HG02852 (cell line): ENCODE measurements around the gene RABL6.
"Not testable (repeated sequence)": the region's sequence is repeated elsewhere in the genome, so short reads cannot be mapped to it uniquely, and the experiment has no call there.

ENCODE experiments used
- ATAC-seq: cut with Tn5 transposase; IDR thresholded peaks from one replicate; pipeline ENCODE4 v1.9.1; 2021; ENCODE audit warnings: mild to moderate bottlenecking, moderate library complexity; ENCODE audit not compliant: unreplicated experiment

The RABL6 gene

GRCh38 chr9:136855461-136856078 is 47.8 kb downstream of the RABL6 start:
- no peak for ATAC-seq

GRCh38 chr9:136856079-136856476 is 48.3 kb downstream of the RABL6 start:
- no peak for ATAC-seq

- ATAC-seq, result no peak
Measured at GRCh38 chr9:136856541-136857141, 48.9 kb downstream of the RABL6 start.

- ATAC-seq, result no peak
Measured at GRCh38 chr9:136857166-136857565, 49.4 kb downstream of the RABL6 start.

- ATAC-seq, result no peak
Measured at GRCh38 chr9:136857581-136858412, 50.0 kb downstream of the RABL6 start.

- ATAC-seq, result no peak
Measured at GRCh38 chr9:136858452-136858843, 50.7 kb downstream of the RABL6 start.

GRCh38 chr9:136858844-136859757 is 51.4 kb downstream of the RABL6 start:
- ATAC-seq, result no peak

GRCh38 chr9:136860529-136860928 is 52.8 kb downstream of the RABL6 start:
- no peak for ATAC-seq

GRCh38 chr9:136860933-136861873 is 53.5 kb downstream of the RABL6 start:
- ATAC-seq, result no peak

GRCh38 chr9:136861874-136862457 is 54.2 kb downstream of the RABL6 start:
- ATAC-seq, result no peak

- ATAC-seq, result no peak
Measured at GRCh38 chr9:136862849-136863622, 55.3 kb downstream of the RABL6 start.

GRCh38 chr9:136863623-136864273 is 56.0 kb downstream of the RABL6 start:
- no peak for ATAC-seq

- ATAC-seq, result no peak
Measured at GRCh38 chr9:136865041-136865767, 57.5 kb downstream of the RABL6 start.

- ATAC-seq, result no peak
Measured at GRCh38 chr9:136865768-136866103, 58.0 kb downstream of the RABL6 start.

GRCh38 chr9:136866898-136867421 is 59.2 kb downstream of the RABL6 start:
- ATAC-seq, result not testable (repeated sequence)

- ATAC-seq, result no peak
Measured at GRCh38 chr9:136867480-136867879, 59.7 kb downstream of the RABL6 start.

GRCh38 chr9:136867917-136868316 is 60.2 kb downstream of the RABL6 start:
- ATAC-seq, result no peak
